Body of pancreas (tissue), 4 donors: ENCODE results near the gene USP6NL. TPM values are rescaled to one million over a fixed set of nuclear protein-coding genes. Genes with fewer than 3 reads are reported as not detected.

Source experiments
- ATAC-seq: fragments of 150-250 bp; one replicate; pipeline ENCODE4 v1.9.1; 2016
- DNase-seq, 4 donors: peaks; one replicate each; pipeline ENCODE4 v3.0.0-alpha.2; 2019
- H3K27ac ChIP-seq, 4 donors: fragments of 200-600 bp; sonication (generic); 1 replicate in 3 of 4; 2 replicates in 1 of 4; pipeline versions ENCODE4 v1.5.1 to v1.6.1; 2016 to 2019; ENCODE audit warnings: mild to moderate bottlenecking in 1 of 4, mixed read lengths in 1 of 4, moderate library complexity in 1 of 4
- H3K27me3 ChIP-seq, 2 donors: fragments of 200-600 bp; sonication (generic); one replicate each; pipeline ENCODE4 v1.6.0; 2016; ENCODE audit warnings: mild to moderate bottlenecking in 1 of 2
- H3K36me3 ChIP-seq, 2 donors: fragments of 200-600 bp; sonication (generic); replicated peaks in 1 of 2; 2 replicates each; pipeline ENCODE4 v1.5.1; 2016; ENCODE audit warnings: low read depth in 2 of 2; ENCODE audit not compliant: insufficient read depth in 1 of 2
- H3K4me1 ChIP-seq: fragments of 200-600 bp; sonication (generic); one replicate; pipeline ENCODE4 v1.6.0; 2016
- H3K4me3 ChIP-seq, 2 donors: fragments of 200-600 bp; sonication (generic); 1 replicate in 1 of 2; 2 replicates in 1 of 2; pipeline ENCODE4 v1.5.1; 2016 to 2019
- H3K9me3 ChIP-seq, 3 donors: fragments of 200-600 bp; sonication (generic); 1 replicate in 2 of 3; 2 replicates in 1 of 3; pipeline ENCODE4 v1.5.1; 2016
- CTCF ChIP-seq, 7 experiments: fragments of 450-650 bp in 4 of 7; fragments of 200-600 bp in 3 of 7; sonication (generic) in 3 of 7; IDR thresholded peaks; one replicate each; pipeline ENCODE4 v1.5.1; 2016 to 2019; ENCODE audit warnings: antibody characterized with exemption in 7 of 7
- POLR2A ChIP-seq, 3 donors: fragments of 450-650 bp; IDR thresholded peaks; one replicate each; pipeline ENCODE4 v1.6.1; 2016; ENCODE audit warnings: antibody characterized with exemption in 3 of 3, mild to moderate bottlenecking in 2 of 3
- WGBS, 2 donors: methylation state at CpG; one replicate each; pipeline ENCODE4 v1.1.5; 2017; 5-methylcytosine and 5-hydroxymethylcytosine counted together
- intact Hi-C: fragments of 100-400 bp; cut with DNase I; formaldehyde crosslinking; loops from one replicate; pipeline ENCODE4 v1.15.1; 2023
- total RNA-seq, 2 donors: library from RNA; depleted of rRNA; stranded (reverse); fragments of >200 nt; gene quantifications; one replicate each; pipeline ENCODE4 v1.1.0, GENCODE V29; 2016

USP6NL gene
- total RNA-seq, 2 donors from 2014 or later: 13.7 to 16.8 TPM

GRCh38 chr10:11483201-11484148 lies 128.0 kb downstream of the USP6NL start:
- 83 to 87% methylated on average over 6 of the region's 6 CpGs for WGBS, 2 donors
- TF ChIP-seq CTCF (IDR thresholded peaks at IDR 0.05): no peak
- no peak for TF ChIP-seq POLR2A (IDR thresholded peaks at IDR 0.05)
- intact Hi-C loops: no loop called here
- Histone ChIP-seq H3K27me3 (no peaks in the 10 kb centered on the region), H3K9me3 (no peaks in the 10 kb centered on the region), H3K36me3 (peaks cover 0 to 5% of the 10 kb centered on the region in 2 donors), H3K27ac (no peak overlapping the region), H3K4me1 (no peaks in the 10 kb centered on the region), H3K4me3 (no peak overlapping the region)
- ATAC-seq (no peak), DNase-seq (no peak)

- DNase-seq (no peak), ATAC-seq (no peak)
- intact Hi-C loops: no loop called here
- Histone ChIP-seq H3K36me3 (peaks cover 0 to 5% of the 10 kb centered on the region in 2 donors), H3K4me3 (no peak overlapping the region), H3K27me3 (no peaks in the 10 kb centered on the region), H3K9me3 (no peaks in the 10 kb centered on the region), H3K27ac (no peak overlapping the region), H3K4me1 (no peaks in the 10 kb centered on the region)
- TF ChIP-seq POLR2A (IDR thresholded peaks at IDR 0.05): no peak
- TF ChIP-seq CTCF (IDR thresholded peaks at IDR 0.05): no peak
Observed at GRCh38 chr10:11482306-11482705, 129.1 kb downstream of the USP6NL start.

- H3K27me3 ChIP-seq: no peaks in the 10 kb centered on the region
- no peak overlapping the region for H3K27ac ChIP-seq
- intact Hi-C loops: no loop called here
- H3K4me3 ChIP-seq: no peak overlapping the region
- peaks cover 0 to 5% of the 10 kb centered on the region in 2 donors for H3K36me3 ChIP-seq
- TF ChIP-seq POLR2A (IDR thresholded peaks at IDR 0.05) (no peak), CTCF (IDR thresholded peaks at IDR 0.05) (no peak)
- ATAC-seq: no peak
- H3K9me3 ChIP-seq: no peaks in the 10 kb centered on the region
- no peaks in the 10 kb centered on the region for H3K4me1 ChIP-seq
- WGBS, 2 donors: 93 to 97% methylated on average over 4 of the region's 4 CpGs
- DNase-seq: no peak
Observed at GRCh38 chr10:11480687-11481086, 130.8 kb downstream of the USP6NL start.

GRCh38 chr10:11479300-11479699 lies 132.2 kb downstream of the USP6NL start:
- intact Hi-C loops: no loop called here
- DNase-seq (no peak), ATAC-seq (no peak)
- Histone ChIP-seq H3K27ac (no peak overlapping the region), H3K36me3 (peaks cover 0 to 4% of the 10 kb centered on the region in 2 donors), H3K9me3 (no peaks in the 10 kb centered on the region), H3K4me1 (no peaks in the 10 kb centered on the region), H3K4me3 (no peak overlapping the region), H3K27me3 (no peaks in the 10 kb centered on the region)
- TF ChIP-seq CTCF (IDR thresholded peaks at IDR 0.05) (no peak), POLR2A (IDR thresholded peaks at IDR 0.05) (no peak)
- 93 to 99% methylated on average over 7 of the region's 7 CpGs for WGBS, 2 donors

GRCh38 chr10:11478807-11479206 lies 132.6 kb downstream of the USP6NL start:
- Histone ChIP-seq H3K9me3 (no peaks in the 10 kb centered on the region), H3K36me3 (peaks cover 0 to 4% of the 10 kb centered on the region in 2 donors), H3K27me3 (no peaks in the 10 kb centered on the region), H3K4me1 (no peaks in the 10 kb centered on the region), H3K27ac (no peak overlapping the region), H3K4me3 (no peak overlapping the region)
- intact Hi-C loops: no loop called here
- no peak for DNase-seq
- no peak for ATAC-seq
- WGBS, 2 donors: 100% methylated on average over 1 of the region's 1 CpG
- TF ChIP-seq CTCF (IDR thresholded peaks at IDR 0.05) (no peak), POLR2A (IDR thresholded peaks at IDR 0.05) (no peak)
